K562 (cell line): ENCODE results near the gene TEX47. TPM values are rescaled to one million over a fixed set of nuclear protein-coding genes. Genes with fewer than 3 reads are reported as not detected.

ENCODE experiments used
- ATAC-seq: fragments of 200-7000 bp; cut with Tn5 transposase; 3 replicates; pipeline ENCODE4 v1.9.1; 2020; ENCODE audit warnings: moderate library complexity
- BruUV-seq: library from RNA; stranded (reverse); fragments of 400-500 nt; replicated peaks from 2 replicates; lab custom pipeline; 2021; lab: Mats Ljungman, UMichigan
- CTCF ChIA-PET: fragments of 300-600 bp; formaldehyde crosslinking; extraction: SDS; loops from one replicate; lab custom pipeline; 2021; ENCODE audit warnings: low intra/inter-chr PET ratio; lab: Yijun Ruan, JAX
- POLR2A ChIA-PET: fragments of 300-600, 350-650 bp; sonication (Branson Sonifier 250); formaldehyde crosslinking; extraction: SDS; loops from one replicate; lab custom pipeline; 2021; ENCODE audit warnings: antibody characterized with exemption, inconsistent platforms; lab: Yijun Ruan, JAX
- DNase-seq, 4 experiments: peaks; one replicate each; pipeline versions ENCODE4 v3.0.0 to v3.0.0-alpha.2; 2011 to 2018; ENCODE audit warnings: low spot score in 3 of 4, mixed read lengths in 3 of 4; ENCODE audit errors: extremely low read depth in 1 of 4
- FAIRE-seq: peaks from 2 replicates; lab custom pipeline; 2011; peaks lifted over from hg19 to GRCh38; lab: Jason Lieb, UNC
- H2AFZ ChIP-seq: 2 replicates; pipeline ENCODE4 v1.6.0; 2011; ENCODE audit warnings: low read depth, low read length, control low read depth, inconsistent platforms
- H3K27ac ChIP-seq: fragments of 200-600 bp; 3 replicates; pipeline ENCODE4 v1.8.0; 2011; ENCODE audit warnings: low read depth, mild to moderate bottlenecking, control low read depth, inconsistent platforms, low read length, moderate library complexity, mixed read lengths; ENCODE audit errors: extremely low read depth
- H3K27me3 ChIP-seq, 2 experiments: fragments of 300-600 bp in 1 of 2; 2 replicates in 1 of 2; 3 replicates in 1 of 2; pipeline versions ENCODE4 v1.6.0 to v1.8.0; 2011; ENCODE audit warnings: inconsistent platforms in 2 of 2, low read length in 2 of 2, mild to moderate bottlenecking in 1 of 2, mixed read lengths in 1 of 2, moderate library complexity in 1 of 2; ENCODE audit not compliant: control insufficient read depth in 2 of 2, insufficient read depth in 2 of 2
- H3K36me3 ChIP-seq: fragments of 300-600 bp; 3 replicates; pipeline ENCODE4 v1.8.0; 2011; ENCODE audit warnings: mild to moderate bottlenecking, low read length, inconsistent platforms; ENCODE audit not compliant: control insufficient read depth, insufficient read depth
- H3K4me1 ChIP-seq, 2 experiments: fragments of 200-600 bp in 1 of 2; replicated peaks in 1 of 2; 2 replicates in 1 of 2; 3 replicates in 1 of 2; pipeline versions ENCODE4 v1.5.1 to v1.8.0; 2011; ENCODE audit warnings: inconsistent platforms in 2 of 2, low read length in 2 of 2, mild to moderate bottlenecking in 1 of 2, mixed read lengths in 1 of 2, moderate library complexity in 1 of 2; ENCODE audit not compliant: control insufficient read depth in 2 of 2, insufficient read depth in 2 of 2
- H3K4me2 ChIP-seq: 2 replicates; pipeline ENCODE4 v1.6.1; 2011; ENCODE audit warnings: low read length, control low read depth, inconsistent platforms, mixed read lengths; ENCODE audit not compliant: insufficient read depth
- H3K4me3 ChIP-seq: fragments of 200-600 bp; sonication (generic), shearing (Covaris generic); 2 replicates; pipeline ENCODE4 v1.5.1; 2016; ENCODE audit warnings: control low read depth, inconsistent platforms
- H3K79me2 ChIP-seq: fragments of 200-600 bp; 3 replicates; pipeline ENCODE4 v1.8.0; 2011; ENCODE audit warnings: low read length, inconsistent platforms; ENCODE audit not compliant: control insufficient read depth, insufficient read depth
- H3K9ac ChIP-seq, 2 experiments: 2 replicates each; pipeline versions ENCODE4 v1.6.0 to v1.6.1; 2011; ENCODE audit warnings: low read depth in 2 of 2, low read length in 2 of 2, control low read depth in 1 of 2, inconsistent platforms in 1 of 2, mild to moderate bottlenecking in 1 of 2, mixed read lengths in 1 of 2; ENCODE audit not compliant: insufficient read depth in 1 of 2
- H3K9me1 ChIP-seq: one replicate; pipeline ENCODE4 v1.6.0; 2011; ENCODE audit warnings: inconsistent platforms, mild to moderate bottlenecking, low read length, moderate library complexity; ENCODE audit not compliant: control insufficient read depth, insufficient read depth
- H3K9me3 ChIP-seq: replicated peaks from 2 replicates; pipeline ENCODE4 v1.5.1; 2011; ENCODE audit warnings: low read depth, low read length, inconsistent platforms; ENCODE audit not compliant: control insufficient read depth, insufficient read depth
- H4K20me1 ChIP-seq: replicated peaks from 2 replicates; pipeline ENCODE4 v1.6.1; 2011; ENCODE audit warnings: low read length, inconsistent platforms, mixed read lengths; ENCODE audit not compliant: control insufficient read depth, insufficient read depth
- AFF1 ChIP-seq, 2 experiments: fragments of 450-650 bp; IDR thresholded peaks; 2 replicates each; pipeline ENCODE4 v1.6.1; 2018; ENCODE audit warnings: mild to moderate bottlenecking in 2 of 2, low read depth in 1 of 2; ENCODE audit not compliant: partially characterized antibody in 2 of 2
- E2F6 ChIP-seq, 2 experiments: IDR thresholded peaks; 2 replicates each; pipeline ENCODE4 v1.6.1; 2011; ENCODE audit warnings: borderline replicate concordance in 1 of 2, control low read depth in 1 of 2, low read depth in 1 of 2, low read length in 1 of 2, mild to moderate bottlenecking in 1 of 2, mixed read lengths in 1 of 2, moderate library complexity in 1 of 2; ENCODE audit not compliant: insufficient read depth in 1 of 2, insufficient read length in 1 of 2, poor library complexity in 1 of 2, severe bottlenecking in 1 of 2; ENCODE audit errors: extremely low read depth in 1 of 2
- HES1 ChIP-seq: fragments of 450-650 bp; IDR thresholded peaks from 2 replicates; pipeline ENCODE4 v1.6.1; 2016; ENCODE audit warnings: low read depth, mild to moderate bottlenecking, moderate library complexity
- NFATC3 ChIP-seq: fragments of 450-650 bp; IDR thresholded peaks from 2 replicates; pipeline ENCODE4 v1.6.1; 2017; ENCODE audit warnings: mild to moderate bottlenecking
- SNIP1 ChIP-seq: fragments of 450-650 bp; IDR thresholded peaks from 2 replicates; pipeline ENCODE4 v1.7.1; 2017; ENCODE audit warnings: low read depth, mild to moderate bottlenecking
- ZNF184 ChIP-seq: sonication (generic); formaldehyde crosslinking; IDR thresholded peaks from 2 replicates; pipeline ENCODE4 v1.5.0; 2020; ENCODE audit warnings: missing genetic modification reagents
- WGBS: fragments of 100-300 bp; shearing (Covaris generic); methylation state at CpG from one replicate; pipeline ENCODE4 v1.1.6; 2016; ENCODE audit warnings: low coverage, mixed read lengths; ENCODE audit not compliant: insufficient coverage; ENCODE audit errors: missing lambda C conversion rate; 5-methylcytosine and 5-hydroxymethylcytosine counted together
- in situ Hi-C: fragments of 300-500 bp; cut with MboI; formaldehyde crosslinking; loops from 4 replicates; pipeline ENCODE4 v1.15.0; 2018; ENCODE audit warnings: inconsistent platforms, mixed read lengths
- intact Hi-C: fragments of 100-400 bp; cut with micrococcal nuclease; formaldehyde crosslinking; loops from 2 replicates; pipeline ENCODE4 v1.14.2; 2022
- polyA plus RNA-seq, 8 experiments: library from polyadenylated mRNA; depleted of rRNA in 4 of 8; stranded (reverse) in 5 of 8; unstranded in 3 of 8; fragments of >200 nt; fragmentation: Nextera tagmentation in 2 of 8; fragmentation: Illumina TruSeq in 1 of 8; extraction: Ambion mirVana in 2 of 8; extraction: Trizol in 1 of 8; gene quantifications; 2 replicates each; pipeline versions ENCODE4 v1.2.1 to v1.2.3, GENCODE V29; 2011 to 2014; ENCODE audit warnings: inconsistent platforms in 1 of 8, missing spikeins in 1 of 8
- total RNA-seq, 7 experiments: library from RNA; depleted of rRNA in 6 of 7; stranded (reverse); fragments of >200 nt in 6 of 7; fragmentation: Illumina TruSeq in 2 of 7; extraction: Trizol in 2 of 7; gene quantifications; 2 replicates each; pipeline versions ENCODE4 v1.2.1 to v1.2.3, GENCODE V29; 2011 to 2021; ENCODE audit warnings: low replicate concordance in 1 of 7
- TF ChIP-seq, protein P1 (sequence below): fragments of 450-650 bp; conservative IDR thresholded peaks from 2 replicates; pipeline ENCODE4 v1.6.1; 2016; ENCODE audit warnings: missing genetic modification characterization, low read depth, mild to moderate bottlenecking, missing compliant biosample characterization, moderate library complexity
- TF ChIP-seq, protein P2 (sequence below): fragments of 200-800 bp; sonication (Bioruptor generic); IDR thresholded peaks from 2 replicates; pipeline ENCODE4 v1.6.1; 2017; ENCODE audit warnings: missing genetic modification characterization, missing compliant biosample characterization
- TF ChIP-seq, protein P3 (sequence below): sonication (generic); formaldehyde crosslinking; IDR thresholded peaks from 2 replicates; pipeline ENCODE4 v1.4.0; 2020; ENCODE audit warnings: mild to moderate bottlenecking, missing genetic modification reagents

TEX47 gene
- total and polyA plus RNA-seq, 9 of the 15 experiments (the other 6 are each of a cell fraction or from before 2014, with no cell fraction given), result not detected

GRCh38 chr7:88806280-88807037 is 10.9 kb upstream of the TEX47 start:
- ATAC-seq, result no peak
- H3K9me1 ChIP-seq, result no peaks in the 10 kb centered on the region
- no TSS peak for BruUV-seq
- H3K27ac ChIP-seq, result no peak overlapping the region
- ChIA-PET CTCF (no interaction called here), POLR2A (no interaction called here)
- DNase-seq, result no peak
- H3K9me3 ChIP-seq, result no peaks in the 10 kb centered on the region
- H3K36me3 ChIP-seq, result no peaks in the 10 kb centered on the region
- 12% methylated on average over 2 of the region's 2 CpGs for WGBS
- no peak overlapping the region for H2AFZ ChIP-seq
- H3K9ac ChIP-seq, result no peak overlapping the region
- H3K4me3 ChIP-seq, result no peak overlapping the region
- H3K4me1 ChIP-seq, result no peaks in the 10 kb centered on the region
- no peaks in the 10 kb centered on the region for H4K20me1 ChIP-seq
- no peaks in the 10 kb centered on the region for H3K79me2 ChIP-seq
- in situ Hi-C loops, result no loop called here
- intact Hi-C loops, result no loop called here
- no peak for FAIRE-seq
- H3K27me3 ChIP-seq, result no peaks in the 10 kb centered on the region
- no peak overlapping the region for H3K4me2 ChIP-seq
- TF ChIP-seq E2F6 (IDR thresholded peaks at IDR 0.05; ENCODE audit: borderline replicate concordance in 1 of 2, extremely low read depth in 1 of 2, insufficient read depth in 1 of 2, insufficient read length in 1 of 2, low read depth in 1 of 2, low read length in 1 of 2, poor library complexity in 1 of 2, severe bottlenecking in 1 of 2) (no peak), HES1 (no peak), SNIP1 (no peak), NFATC3 (no peak), ZNF184 (CRISPR knock-in tag) (no peak), AFF1 (IDR thresholded peaks at IDR 0.05; ENCODE audit: low read depth in 1 of 2, partially characterized antibody in 2 of 2) (no peak)
- TF ChIP-seq, protein P1, sequence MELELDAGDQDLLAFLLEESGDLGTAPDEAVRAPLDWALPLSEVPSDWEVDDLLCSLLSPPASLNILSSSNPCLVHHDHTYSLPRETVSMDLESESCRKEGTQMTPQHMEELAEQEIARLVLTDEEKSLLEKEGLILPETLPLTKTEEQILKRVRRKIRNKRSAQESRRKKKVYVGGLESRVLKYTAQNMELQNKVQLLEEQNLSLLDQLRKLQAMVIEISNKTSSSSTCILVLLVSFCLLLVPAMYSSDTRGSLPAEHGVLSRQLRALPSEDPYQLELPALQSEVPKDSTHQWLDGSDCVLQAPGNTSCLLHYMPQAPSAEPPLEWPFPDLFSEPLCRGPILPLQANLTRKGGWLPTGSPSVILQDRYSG (tag), result no peak
- TF ChIP-seq, protein P2, sequence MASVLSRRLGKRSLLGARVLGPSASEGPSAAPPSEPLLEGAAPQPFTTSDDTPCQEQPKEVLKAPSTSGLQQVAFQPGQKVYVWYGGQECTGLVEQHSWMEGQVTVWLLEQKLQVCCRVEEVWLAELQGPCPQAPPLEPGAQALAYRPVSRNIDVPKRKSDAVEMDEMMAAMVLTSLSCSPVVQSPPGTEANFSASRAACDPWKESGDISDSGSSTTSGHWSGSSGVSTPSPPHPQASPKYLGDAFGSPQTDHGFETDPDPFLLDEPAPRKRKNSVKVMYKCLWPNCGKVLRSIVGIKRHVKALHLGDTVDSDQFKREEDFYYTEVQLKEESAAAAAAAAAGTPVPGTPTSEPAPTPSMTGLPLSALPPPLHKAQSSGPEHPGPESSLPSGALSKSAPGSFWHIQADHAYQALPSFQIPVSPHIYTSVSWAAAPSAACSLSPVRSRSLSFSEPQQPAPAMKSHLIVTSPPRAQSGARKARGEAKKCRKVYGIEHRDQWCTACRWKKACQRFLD (CRISPR knock-in tag), result no peak
- TF ChIP-seq, protein P3, sequence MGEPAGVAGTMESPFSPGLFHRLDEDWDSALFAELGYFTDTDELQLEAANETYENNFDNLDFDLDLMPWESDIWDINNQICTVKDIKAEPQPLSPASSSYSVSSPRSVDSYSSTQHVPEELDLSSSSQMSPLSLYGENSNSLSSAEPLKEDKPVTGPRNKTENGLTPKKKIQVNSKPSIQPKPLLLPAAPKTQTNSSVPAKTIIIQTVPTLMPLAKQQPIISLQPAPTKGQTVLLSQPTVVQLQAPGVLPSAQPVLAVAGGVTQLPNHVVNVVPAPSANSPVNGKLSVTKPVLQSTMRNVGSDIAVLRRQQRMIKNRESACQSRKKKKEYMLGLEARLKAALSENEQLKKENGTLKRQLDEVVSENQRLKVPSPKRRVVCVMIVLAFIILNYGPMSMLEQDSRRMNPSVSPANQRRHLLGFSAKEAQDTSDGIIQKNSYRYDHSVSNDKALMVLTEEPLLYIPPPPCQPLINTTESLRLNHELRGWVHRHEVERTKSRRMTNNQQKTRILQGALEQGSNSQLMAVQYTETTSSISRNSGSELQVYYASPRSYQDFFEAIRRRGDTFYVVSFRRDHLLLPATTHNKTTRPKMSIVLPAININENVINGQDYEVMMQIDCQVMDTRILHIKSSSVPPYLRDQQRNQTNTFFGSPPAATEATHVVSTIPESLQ (CRISPR knock-in tag), result no peak
